Activated CD8-positive, alpha-beta memory T cell treated with anti-CD3 and anti-CD28 coated beads for 48 hours (primary cell): Measurements from ENCODE around the gene GRIN3A.
"Not testable (repeated sequence)": the region's sequence is repeated elsewhere in the genome, so short reads cannot be mapped to it uniquely, and the experiment has no call there.

ENCODE experiments used
- DNase-seq, 3 experiments: peaks; one replicate each; pipeline ENCODE4 v3.0.0-alpha.2; 2020; ENCODE audit warnings: low read depth in 2 of 3, low spot score in 2 of 3

GRIN3A gene

GRCh38 chr9:101582553-101582952, 155.9 kb downstream of the GRIN3A start:
- no peak for DNase-seq

- DNase-seq, result no peak
Observed at GRCh38 chr9:101579711-101580545, 158.5 kb downstream of the GRIN3A start.

- no peak for DNase-seq
Observed at GRCh38 chr9:101578378-101578777, 160.1 kb downstream of the GRIN3A start.

GRCh38 chr9:101574731-101575333, 163.6 kb downstream of the GRIN3A start:
- no peak for DNase-seq

GRCh38 chr9:101572316-101572715, 166.1 kb downstream of the GRIN3A start:
- no peak for DNase-seq

- no peak for DNase-seq
Observed at GRCh38 chr9:101571114-101571513, 167.3 kb downstream of the GRIN3A start.

GRCh38 chr9:101569741-101570501, 168.5 kb downstream of the GRIN3A start:
- DNase-seq, result no peak

- no peak for DNase-seq
Observed at GRCh38 chr9:101567725-101568350, 170.6 kb downstream of the GRIN3A start.

- DNase-seq, result no peak
Observed at GRCh38 chr9:101566904-101567724, 171.3 kb downstream of the GRIN3A start.

GRCh38 chr9:101564252-101564651, 174.2 kb downstream of the GRIN3A start:
- DNase-seq, result no peak

GRCh38 chr9:101562966-101563365, 175.5 kb downstream of the GRIN3A start:
- no peak for DNase-seq

- DNase-seq, result no peak
Observed at GRCh38 chr9:101561740-101562139, 176.7 kb downstream of the GRIN3A start.

GRCh38 chr9:101549472-101550098, 188.9 kb downstream of the GRIN3A start:
- DNase-seq, result not testable (repeated sequence)

GRCh38 chr9:101543098-101543735, 195.2 kb downstream of the GRIN3A start:
- DNase-seq, result no peak

- no peak for DNase-seq
Observed at GRCh38 chr9:101540069-101540468, 198.4 kb downstream of the GRIN3A start.

- no peak for DNase-seq
Observed at GRCh38 chr9:101536938-101537337, 201.5 kb downstream of the GRIN3A start.

- DNase-seq, result no peak
Observed at GRCh38 chr9:101536351-101536750, 202.1 kb downstream of the GRIN3A start.

- DNase-seq, result peak; percentile 93 to 96 (median 96)
Observed at GRCh38 chr9:101533334-101534204, 204.9 kb downstream of the GRIN3A start, which contains the start of gene RNF20. Gene RNF20, plus strand, starts transcription at chr9:101533853. Its CDS starts 1,571 bp downstream, at chr9:101535424.
